GM10266 (cell line): ENCODE measurements around the gene EPB41L1.

ENCODE experiments used
- DNase-seq: peaks from one replicate; pipeline ENCODE4 v3.0.0; 2012; ENCODE audit errors: extremely low spot score
- TF ChIP-seq, protein P1 (sequence below): IDR thresholded peaks from 2 replicates; pipeline ENCODE4 v1.5.1; 2012; ENCODE audit warnings: mild to moderate bottlenecking, low read depth; ENCODE audit not compliant: control insufficient read depth, insufficient read depth; ENCODE audit errors: missing control alignments

Gene EPB41L1

GRCh38 chr20:36279362-36279761, 124.8 kb downstream of the EPB41L1 start:
- TF ChIP-seq, protein P1, sequence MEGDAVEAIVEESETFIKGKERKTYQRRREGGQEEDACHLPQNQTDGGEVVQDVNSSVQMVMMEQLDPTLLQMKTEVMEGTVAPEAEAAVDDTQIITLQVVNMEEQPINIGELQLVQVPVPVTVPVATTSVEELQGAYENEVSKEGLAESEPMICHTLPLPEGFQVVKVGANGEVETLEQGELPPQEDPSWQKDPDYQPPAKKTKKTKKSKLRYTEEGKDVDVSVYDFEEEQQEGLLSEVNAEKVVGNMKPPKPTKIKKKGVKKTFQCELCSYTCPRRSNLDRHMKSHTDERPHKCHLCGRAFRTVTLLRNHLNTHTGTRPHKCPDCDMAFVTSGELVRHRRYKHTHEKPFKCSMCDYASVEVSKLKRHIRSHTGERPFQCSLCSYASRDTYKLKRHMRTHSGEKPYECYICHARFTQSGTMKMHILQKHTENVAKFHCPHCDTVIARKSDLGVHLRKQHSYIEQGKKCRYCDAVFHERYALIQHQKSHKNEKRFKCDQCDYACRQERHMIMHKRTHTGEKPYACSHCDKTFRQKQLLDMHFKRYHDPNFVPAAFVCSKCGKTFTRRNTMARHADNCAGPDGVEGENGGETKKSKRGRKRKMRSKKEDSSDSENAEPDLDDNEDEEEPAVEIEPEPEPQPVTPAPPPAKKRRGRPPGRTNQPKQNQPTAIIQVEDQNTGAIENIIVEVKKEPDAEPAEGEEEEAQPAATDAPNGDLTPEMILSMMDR = no peak
- no peak for DNase-seq

DNA sequence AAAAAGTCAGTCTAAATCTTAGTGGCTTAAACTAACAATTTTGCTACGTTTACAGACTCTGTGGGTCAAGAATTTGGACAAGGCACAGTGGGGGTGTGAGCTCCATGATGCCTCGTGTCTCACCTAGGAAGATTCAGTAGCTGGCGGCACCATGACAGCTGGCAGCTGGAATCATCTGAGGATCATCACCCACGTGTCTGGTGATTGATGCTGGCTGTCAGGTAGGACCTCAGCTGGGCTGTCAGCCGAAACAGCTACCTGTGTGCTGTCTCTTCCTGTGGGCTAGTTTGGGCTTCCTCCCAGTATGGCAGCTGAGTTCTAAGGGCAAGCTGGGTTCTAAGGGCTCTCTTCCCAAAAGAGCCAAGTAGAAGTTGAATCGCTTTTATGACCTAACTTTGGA, 125.2 kb downstream of the EPB41L1 start:
- TF ChIP-seq, protein P1 = no peak
- DNase-seq = no peak

DNA sequence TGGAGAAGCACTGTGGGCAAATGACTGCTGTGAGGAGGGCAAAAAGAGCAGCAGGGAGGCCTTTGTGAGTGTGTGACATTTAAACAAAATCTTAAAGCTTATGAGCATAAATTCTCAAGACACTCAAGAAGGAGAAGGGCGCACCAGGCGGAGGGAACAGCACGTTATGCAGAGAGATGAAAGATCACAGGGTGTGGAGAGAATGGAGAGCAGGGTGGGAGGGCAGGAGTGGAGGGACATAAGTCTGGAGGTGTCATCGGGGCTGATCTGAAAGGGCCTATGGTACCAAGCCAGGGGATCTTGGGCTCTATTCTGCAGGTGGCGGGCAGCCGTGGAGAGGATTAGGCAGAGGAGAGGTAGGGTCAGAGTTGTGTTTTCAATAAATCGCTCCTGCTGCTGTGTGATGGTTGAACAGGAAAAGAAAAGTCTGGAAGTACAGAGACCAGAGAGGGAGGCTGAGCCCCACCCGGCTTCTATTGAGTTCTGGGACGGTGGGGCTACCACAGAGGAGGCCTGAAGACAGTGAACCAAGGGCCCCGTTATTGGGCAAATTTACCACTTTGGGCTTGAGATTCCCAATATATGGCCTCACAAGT, 127.3 kb downstream of the EPB41L1 start:
- no peak for DNase-seq
- TF ChIP-seq, protein P1 = no peak
